IPS DF 6.9 (cell line): ENCODE data around the gene DTD2.

Experiments
- DNase-seq: peaks from one replicate; pipeline ENCODE4 v3.0.0-alpha.2; 2013; ENCODE audit warnings: low read depth, low spot score
- H3K27ac ChIP-seq: one replicate; pipeline ENCODE4 v1.5.1; 2013; ENCODE audit warnings: low read length, control low read depth
- H3K27me3 ChIP-seq: 2 replicates; pipeline ENCODE4 v1.6.1; 2013; ENCODE audit warnings: mild to moderate bottlenecking, low read length; ENCODE audit not compliant: control insufficient read depth, insufficient read depth
- H3K36me3 ChIP-seq: 2 replicates; pipeline ENCODE4 v1.6.1; 2013; ENCODE audit warnings: low read length; ENCODE audit not compliant: control insufficient read depth, insufficient read depth
- H3K4me1 ChIP-seq: 2 replicates; pipeline ENCODE4 v1.6.1; 2013; ENCODE audit warnings: low read length; ENCODE audit not compliant: control insufficient read depth, insufficient read depth
- H3K4me3 ChIP-seq: 2 replicates; pipeline ENCODE4 v1.5.1; 2013; ENCODE audit warnings: mild to moderate bottlenecking, low read length
- H3K9me3 ChIP-seq: 2 replicates; pipeline ENCODE4 v1.6.1; 2013; ENCODE audit warnings: low read length, inconsistent platforms; ENCODE audit not compliant: control insufficient read depth, insufficient read depth
- WGBS: extraction: QIAGEN DNeasy Blood & Tissue Kit; methylation state at CpG from one replicate; pipeline ENCODE4 v1.1.7; 2013; ENCODE audit warnings: mixed read lengths, missing lambda C conversion rate; ENCODE audit not compliant: insufficient read length, insufficient coverage; 5-methylcytosine and 5-hydroxymethylcytosine counted together

The DTD2 gene

GRCh38 chr14:31456841-31457664 lies at the start of gene DTD2:
Gene DTD2, minus strand, starts transcription at chr14:31457506. Its CDS starts 113 bp downstream, at chr14:31457393.
- no peaks in the 10 kb centered on the region for H3K27me3 ChIP-seq
- peak within 1 kb of the TSS; percentile 81; the same call in 1 of the 2 replicates for H3K4me3 ChIP-seq
- no peaks in the 10 kb centered on the region for H3K4me1 ChIP-seq
- no CpG with 5 or more reads among the region's 70 CpGs for WGBS
- H3K27ac ChIP-seq = no peak within 1 kb of the TSS
- H3K9me3 ChIP-seq = no peaks in the 10 kb centered on the region
- DNase-seq = peak; percentile 52
- peaks cover 2% of the 10 kb centered on the region; the same call in 1 of the 2 replicates for H3K36me3 ChIP-seq

DNA sequence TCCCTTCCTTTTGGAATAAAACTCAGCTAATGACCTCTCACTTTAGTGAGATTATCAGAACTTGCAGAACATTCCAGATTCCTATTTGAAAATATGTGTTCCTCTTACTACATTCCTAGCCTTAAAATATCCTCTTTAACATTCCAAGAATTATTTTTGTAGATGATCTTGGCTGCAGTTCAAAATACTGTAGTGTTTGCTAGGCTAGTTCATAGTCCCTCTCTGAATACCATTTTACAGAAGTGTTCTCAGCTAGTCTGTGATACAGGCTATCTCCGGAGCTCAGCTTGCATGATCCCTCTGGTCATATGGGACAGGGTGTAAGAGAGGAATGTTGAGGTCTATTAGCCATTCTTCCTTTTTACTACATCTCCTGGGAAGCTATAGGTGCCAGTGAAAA lies 48.1 kb upstream of the DTD2 start:
- H3K27me3 ChIP-seq = no peaks in the 10 kb centered on the region
- WGBS = no CpG with 5 or more reads among the region's 1 CpG
- H3K9me3 ChIP-seq = no peaks in the 10 kb centered on the region
- DNase-seq = no peak
- no peak overlapping the region for H3K4me3 ChIP-seq
- no peaks in the 10 kb centered on the region for H3K36me3 ChIP-seq
- H3K27ac ChIP-seq = no peak overlapping the region
- no peaks in the 10 kb centered on the region for H3K4me1 ChIP-seq

DNA sequence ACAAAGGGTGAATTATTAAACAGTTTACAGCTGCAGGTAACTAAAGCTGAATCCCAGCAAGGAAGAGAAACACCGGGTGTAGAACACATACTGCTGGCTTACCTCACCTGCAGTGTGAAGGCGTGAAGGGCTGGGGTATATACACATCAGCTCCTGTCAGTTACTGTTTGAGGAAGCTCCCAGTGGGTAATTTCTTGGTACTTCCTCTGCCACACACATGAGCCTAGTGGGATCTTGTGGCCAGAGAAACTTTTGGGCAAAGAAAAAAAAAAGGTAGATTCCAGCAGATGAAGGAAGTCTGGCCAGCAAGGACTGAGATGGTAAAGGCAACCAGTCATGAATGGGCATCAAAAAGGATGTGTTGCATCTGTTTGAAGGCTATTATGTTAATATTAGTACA lies 44.6 kb upstream of the DTD2 start:
- WGBS = no CpG with 5 or more reads among the region's 2 CpGs
- H3K27me3 ChIP-seq = no peaks in the 10 kb centered on the region
- no peaks in the 10 kb centered on the region for H3K36me3 ChIP-seq
- H3K27ac ChIP-seq = no peak overlapping the region
- no peak overlapping the region for H3K4me3 ChIP-seq
- DNase-seq = no peak
- no peaks in the 10 kb centered on the region for H3K9me3 ChIP-seq
- no peaks in the 10 kb centered on the region for H3K4me1 ChIP-seq

- H3K4me1 ChIP-seq = no peaks in the 10 kb centered on the region
- no peaks in the 10 kb centered on the region for H3K9me3 ChIP-seq
- no peak overlapping the region for H3K4me3 ChIP-seq
- no peaks in the 10 kb centered on the region for H3K27me3 ChIP-seq
- H3K36me3 ChIP-seq = no peaks in the 10 kb centered on the region
- WGBS = no CpG with 5 or more reads among the region's 8 CpGs
- no peak for DNase-seq
- H3K27ac ChIP-seq = no peak overlapping the region
These were observed 35.6 kb upstream of the DTD2 start for GRCh38 chr14:31492759-31493498.

DNA sequence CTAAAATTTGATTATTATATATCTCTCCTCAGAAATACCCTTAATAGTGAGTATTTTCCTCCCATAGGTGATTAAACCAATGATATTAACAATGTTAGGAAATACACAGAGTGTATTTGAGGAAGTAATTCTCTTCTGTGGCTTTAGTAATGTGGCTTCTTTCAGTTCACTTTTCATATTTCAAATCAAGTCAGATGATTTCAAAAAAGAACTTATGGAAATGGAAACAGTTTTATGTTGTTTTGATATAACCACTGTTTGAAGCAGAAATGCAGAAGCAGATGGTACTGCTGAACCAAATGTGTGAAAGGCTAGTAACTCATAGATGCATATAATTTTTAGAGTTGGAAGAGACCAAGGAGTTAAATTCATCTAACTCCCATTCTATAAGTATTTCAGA lies 32.4 kb upstream of the DTD2 start:
- no peaks in the 10 kb centered on the region for H3K9me3 ChIP-seq
- no peaks in the 10 kb centered on the region for H3K27me3 ChIP-seq
- no peak for DNase-seq
- H3K4me1 ChIP-seq = no peaks in the 10 kb centered on the region
- no peaks in the 10 kb centered on the region for H3K36me3 ChIP-seq
- no peak overlapping the region for H3K27ac ChIP-seq
- H3K4me3 ChIP-seq = no peak overlapping the region

DNA sequence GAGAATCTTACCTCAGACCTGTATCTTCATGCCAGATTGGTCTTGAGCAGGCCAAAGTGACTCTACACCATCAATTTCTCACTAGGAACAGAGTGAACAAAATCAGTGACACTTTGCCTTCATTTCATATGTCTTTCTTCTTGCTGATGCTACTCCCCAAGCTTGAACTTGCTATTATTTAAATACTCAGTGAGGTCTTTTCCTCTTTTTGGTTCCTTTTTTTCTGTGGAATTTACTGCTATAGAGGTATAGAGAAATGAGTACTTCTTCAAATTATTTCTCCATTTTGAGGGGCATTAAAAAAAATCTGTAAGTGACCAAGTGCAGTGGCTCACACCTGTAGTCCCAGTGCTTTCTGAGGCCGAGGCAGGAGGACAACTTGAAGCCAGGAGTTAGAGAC lies 30.6 kb upstream of the DTD2 start, which contains the start of gene GPR33:
TSS of gene GPR33 (minus strand) at position 154 of the 400 bp plus-strand sequence. CDS start 4,074 bp downstream, outside the sequence.
- Histone ChIP-seq H3K4me3 (no peak within 1 kb of the TSS), H3K27ac (no peak within 1 kb of the TSS), H3K36me3 (no peaks in the 10 kb centered on the region), H3K4me1 (no peaks in the 10 kb centered on the region), H3K9me3 (no peaks in the 10 kb centered on the region), H3K27me3 (no peaks in the 10 kb centered on the region)
- no peak for DNase-seq
- WGBS = no CpG with 5 or more reads among the region's 1 CpG

DNA sequence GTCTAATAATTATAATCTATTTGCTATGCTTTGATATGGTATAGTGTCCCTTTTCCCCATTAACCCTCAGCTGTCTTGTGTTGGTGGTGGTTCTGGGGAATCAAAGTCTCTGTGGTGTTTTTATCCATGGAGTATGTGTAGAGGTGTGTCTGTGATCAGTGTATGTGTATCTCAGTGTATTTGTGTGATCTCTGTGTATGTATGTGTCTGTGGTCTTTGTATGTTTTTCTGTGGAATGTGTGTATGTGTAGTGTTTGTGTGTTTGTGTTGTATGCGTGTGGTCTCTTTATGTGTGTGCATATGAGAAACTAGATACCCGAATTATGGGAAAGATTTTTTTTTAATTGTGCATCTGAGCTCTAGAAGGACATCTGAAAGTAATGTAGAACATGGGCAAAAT lies 29.5 kb upstream of the DTD2 start:
- WGBS = 100% methylated on average over 2 of the region's 2 CpGs
- Histone ChIP-seq H3K27me3 (no peaks in the 10 kb centered on the region), H3K4me3 (no peak overlapping the region), H3K9me3 (no peaks in the 10 kb centered on the region), H3K4me1 (no peaks in the 10 kb centered on the region), H3K27ac (no peak overlapping the region), H3K36me3 (no peaks in the 10 kb centered on the region)
- DNase-seq = no peak

DNA sequence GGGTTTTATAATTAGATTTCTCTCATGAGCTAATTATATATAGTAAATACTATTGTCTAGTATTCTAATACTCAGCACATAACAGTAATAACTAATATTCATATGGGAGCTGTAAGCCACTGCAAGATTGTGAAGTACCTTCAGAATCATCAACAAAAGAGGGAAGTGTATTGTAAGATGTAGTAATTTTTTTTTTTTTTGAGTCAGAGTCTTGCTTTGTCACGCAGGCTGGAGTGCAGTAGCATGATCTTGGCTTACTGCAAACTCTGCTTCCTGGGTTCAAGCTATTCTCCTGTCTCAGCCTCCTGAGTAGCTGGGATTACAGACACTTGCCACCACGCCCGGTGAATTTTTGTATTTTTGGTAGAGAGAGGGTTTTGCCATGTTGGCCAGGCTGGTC lies 27.4 kb upstream of the DTD2 start:
- no peak overlapping the region for H3K27ac ChIP-seq
- H3K27me3 ChIP-seq = no peaks in the 10 kb centered on the region
- H3K36me3 ChIP-seq = no peaks in the 10 kb centered on the region
- no CpG with 5 or more reads among the region's 3 CpGs for WGBS
- no peak for DNase-seq
- no peaks in the 10 kb centered on the region for H3K9me3 ChIP-seq
- H3K4me3 ChIP-seq = no peak overlapping the region
- no peaks in the 10 kb centered on the region for H3K4me1 ChIP-seq

DNA sequence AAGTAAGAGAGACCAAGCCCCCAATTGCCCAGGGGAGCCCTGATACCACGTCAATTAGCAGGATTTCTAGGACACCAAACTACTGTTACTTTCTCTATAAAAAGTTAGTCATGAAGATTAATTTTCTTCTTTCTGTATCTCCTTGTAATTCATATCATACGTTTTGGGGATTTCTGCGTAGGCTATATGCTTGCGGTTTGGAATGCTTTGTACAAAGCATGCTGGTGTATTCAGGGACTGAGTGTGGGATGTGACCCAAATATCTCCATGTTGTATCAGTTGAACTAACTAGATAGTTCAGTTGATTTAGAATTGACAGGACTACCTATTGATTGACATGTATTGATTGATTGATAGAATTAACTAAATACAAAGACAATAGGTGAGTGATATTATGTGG lies 22.9 kb upstream of the DTD2 start:
- H3K36me3 ChIP-seq = no peaks in the 10 kb centered on the region
- no peak for DNase-seq
- no peaks in the 10 kb centered on the region for H3K4me1 ChIP-seq
- no peaks in the 10 kb centered on the region for H3K9me3 ChIP-seq
- H3K27me3 ChIP-seq = no peaks in the 10 kb centered on the region
- no CpG with 5 or more reads among the region's 4 CpGs for WGBS
- H3K27ac ChIP-seq = no peak overlapping the region
- no peak overlapping the region for H3K4me3 ChIP-seq

DNA sequence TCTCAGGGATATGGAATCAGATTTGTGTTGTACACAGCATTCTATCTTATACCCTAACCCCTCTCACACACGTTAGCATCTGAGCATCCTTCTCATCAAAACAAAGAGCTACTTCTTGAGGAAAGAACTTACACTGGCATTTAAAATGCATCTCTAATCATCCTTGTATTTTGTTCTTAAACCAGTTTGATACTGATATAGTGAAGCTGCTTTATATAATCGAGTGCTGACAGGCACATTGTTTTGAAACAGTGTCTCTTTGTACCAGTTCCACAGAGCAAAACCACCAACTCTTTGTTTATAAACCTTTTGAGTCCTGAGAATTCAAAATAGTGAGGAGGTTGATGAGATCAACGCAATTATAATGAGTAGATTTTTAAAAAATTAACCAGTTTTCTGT lies 21.7 kb upstream of the DTD2 start:
- H3K27me3 ChIP-seq = no peaks in the 10 kb centered on the region
- no peaks in the 10 kb centered on the region for H3K9me3 ChIP-seq
- no peaks in the 10 kb centered on the region for H3K36me3 ChIP-seq
- WGBS = no CpG with 5 or more reads among the region's 3 CpGs
- DNase-seq = no peak
- no peak overlapping the region for H3K4me3 ChIP-seq
- H3K4me1 ChIP-seq = no peaks in the 10 kb centered on the region
- H3K27ac ChIP-seq = no peak overlapping the region
